ENCODE results near the gene SPTBN1.

- TF ChIP-seq EZH2 (IDR thresholded peaks at IDR 0.05; ENCODE audit: borderline replicate concordance) (no peak), CTCF (IDR thresholded peaks at IDR 0.05; ENCODE audit: poor library complexity) (no peak), EZH2phosphoT487 (IDR thresholded peaks at IDR 0.05; ENCODE audit: low read depth, severe bottlenecking, unreplicated experiment) (no peak)
Measured at GRCh38 chr2:54490863-54491262, 34.7 kb downstream of the SPTBN1 start.
